ENCODE data around the gene AUNIP. TPM values are rescaled to one million over a fixed set of nuclear protein-coding genes. Genes with fewer than 3 reads are reported as not detected.

The AUNIP gene
- total and polyA plus RNA-seq, 2 donors = 0.59 to 4.5 TPM

DNA sequence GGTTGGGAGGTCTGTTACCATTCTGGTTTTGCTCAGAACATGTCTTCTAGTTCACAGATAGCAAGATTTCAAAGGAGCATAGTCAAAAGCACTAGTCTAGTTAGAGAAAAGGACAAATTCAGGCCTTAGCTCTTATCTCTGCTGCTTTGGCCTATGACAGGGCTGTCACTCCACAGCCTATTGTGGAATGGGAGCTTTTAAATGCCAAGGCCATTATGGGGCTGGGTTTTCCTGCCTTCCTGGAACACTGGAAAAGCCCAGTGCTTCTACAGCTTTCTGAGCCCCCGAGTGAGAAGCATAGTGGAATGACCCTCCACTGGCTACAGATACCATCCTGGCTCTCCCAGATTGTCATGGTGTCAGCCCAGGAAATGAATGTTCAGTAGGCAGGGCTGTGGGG lies 30.2 kb downstream of the AUNIP start:
- DNase-seq (ENCODE audit: low read depth in 6 of 9, low spot score in 9 of 9) = no peak
- H3K36me3 ChIP-seq (ENCODE audit: control insufficient read depth in 2 of 2, insufficient read depth in 2 of 2, low read length in 1 of 2) = peaks cover 56 to 86% of the 10 kb centered on the region in 2 donors
- H3K4me3 ChIP-seq (ENCODE audit: low read length in 2 of 2) = no peak overlapping the region
- H3K4me1 ChIP-seq (ENCODE audit: control insufficient read depth in 2 of 2, insufficient read depth in 2 of 2, low read length in 2 of 2) = peaks cover 0 to 3% of the 10 kb centered on the region in 2 donors
- WGBS = 96% methylated on average over 1 of the region's 1 CpG
- no peaks in the 10 kb centered on the region for H3K27me3 ChIP-seq (ENCODE audit: control insufficient read depth in 2 of 2, insufficient read depth in 1 of 2, low read length in 1 of 2)
- H3K9me3 ChIP-seq (ENCODE audit: control insufficient read depth in 2 of 2, insufficient read depth in 1 of 2, low read length in 1 of 2) = no peaks in the 10 kb centered on the region
- no peak overlapping the region for H3K27ac ChIP-seq (ENCODE audit: low read depth in 1 of 2, low read length in 1 of 2)

DNA sequence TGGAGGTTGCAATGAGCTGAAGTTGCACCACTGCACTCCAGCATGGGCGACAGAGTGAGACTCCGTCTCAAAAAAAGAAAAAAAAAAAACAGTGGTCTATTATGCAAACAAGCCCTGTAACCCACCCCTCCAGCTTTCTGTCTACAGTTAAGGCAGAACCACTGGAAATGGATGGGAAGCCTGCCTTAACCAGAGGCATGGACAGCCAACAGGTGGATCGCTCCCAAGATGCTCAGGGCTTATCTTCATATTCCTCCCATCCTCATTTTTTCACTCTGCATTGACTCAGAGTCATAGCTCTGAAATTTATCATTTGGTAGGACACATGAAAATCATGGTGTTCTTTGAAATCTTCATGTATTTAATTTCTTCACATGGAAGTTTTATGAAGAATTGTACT lies 30.8 kb downstream of the AUNIP start:
- H3K27ac ChIP-seq (ENCODE audit: low read depth in 1 of 2, low read length in 1 of 2) = no peak overlapping the region
- H3K9me3 ChIP-seq (ENCODE audit: control insufficient read depth in 2 of 2, insufficient read depth in 1 of 2, low read length in 1 of 2) = no peaks in the 10 kb centered on the region
- H3K4me1 ChIP-seq (ENCODE audit: control insufficient read depth in 2 of 2, insufficient read depth in 2 of 2, low read length in 2 of 2) = peaks cover 0 to 3% of the 10 kb centered on the region in 2 donors
- H3K36me3 ChIP-seq (ENCODE audit: control insufficient read depth in 2 of 2, insufficient read depth in 2 of 2, low read length in 1 of 2) = peaks cover 56 to 84% of the 10 kb centered on the region in 2 donors
- DNase-seq (ENCODE audit: low read depth in 6 of 9, low spot score in 9 of 9) = no peak
- no peak overlapping the region for H3K4me3 ChIP-seq (ENCODE audit: low read length in 2 of 2)
- no peaks in the 10 kb centered on the region for H3K27me3 ChIP-seq (ENCODE audit: control insufficient read depth in 2 of 2, insufficient read depth in 1 of 2, low read length in 1 of 2)
- 65% methylated on average over 3 of the region's 3 CpGs for WGBS

- peaks cover 40 to 69% of the 10 kb centered on the region in 2 donors for H3K36me3 ChIP-seq (ENCODE audit: control insufficient read depth in 2 of 2, insufficient read depth in 2 of 2, low read length in 1 of 2)
- H3K27ac ChIP-seq (ENCODE audit: low read depth in 1 of 2, low read length in 1 of 2) = no peak overlapping the region
- WGBS = 98% methylated on average over 10 of the region's 10 CpGs
- peaks cover under 1 to 4% of the 10 kb centered on the region in 2 donors for H3K4me1 ChIP-seq (ENCODE audit: control insufficient read depth in 2 of 2, insufficient read depth in 2 of 2, low read length in 2 of 2)
- no peaks in the 10 kb centered on the region for H3K27me3 ChIP-seq (ENCODE audit: control insufficient read depth in 2 of 2, insufficient read depth in 1 of 2, low read length in 1 of 2)
- no peak overlapping the region for H3K4me3 ChIP-seq (ENCODE audit: low read length in 2 of 2)
- no peak for DNase-seq (ENCODE audit: low read depth in 6 of 9, low spot score in 9 of 9)
- H3K9me3 ChIP-seq (ENCODE audit: control insufficient read depth in 2 of 2, insufficient read depth in 1 of 2, low read length in 1 of 2) = no peaks in the 10 kb centered on the region
Measured at GRCh38 chr1:25826571-25826970, 32.7 kb downstream of the AUNIP start.

DNA sequence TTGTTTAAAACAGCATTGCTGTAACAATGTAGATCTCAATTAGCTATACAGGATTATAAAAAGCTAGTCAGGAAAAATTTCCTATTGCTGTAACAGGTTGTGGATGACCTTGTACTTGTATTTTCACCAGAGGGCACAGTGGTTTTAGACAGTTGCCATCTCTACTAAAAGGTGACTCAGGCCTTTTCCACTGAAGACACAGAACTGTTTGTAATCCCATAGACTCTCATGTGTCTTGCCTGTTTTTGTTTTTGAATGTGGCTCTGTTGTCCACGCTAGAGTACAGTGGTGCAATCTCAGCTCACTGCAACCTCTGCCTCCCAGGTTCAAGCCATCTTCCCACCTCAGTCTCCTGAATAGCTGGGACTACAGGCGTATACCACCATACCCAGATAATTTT lies 33.7 kb downstream of the AUNIP start:
- Histone ChIP-seq H3K27me3 (ENCODE audit: control insufficient read depth in 2 of 2, insufficient read depth in 1 of 2, low read length in 1 of 2) (no peaks in the 10 kb centered on the region), H3K27ac (ENCODE audit: low read depth in 1 of 2, low read length in 1 of 2) (no peak overlapping the region), H3K36me3 (ENCODE audit: control insufficient read depth in 2 of 2, insufficient read depth in 2 of 2, low read length in 1 of 2) (peaks cover 36 to 59% of the 10 kb centered on the region in 2 donors), H3K4me1 (ENCODE audit: control insufficient read depth in 2 of 2, insufficient read depth in 2 of 2, low read length in 2 of 2) (peaks cover 10 to 13% of the 10 kb centered on the region in 2 donors), H3K9me3 (ENCODE audit: control insufficient read depth in 2 of 2, insufficient read depth in 1 of 2, low read length in 1 of 2) (no peaks in the 10 kb centered on the region), H3K4me3 (ENCODE audit: low read length in 2 of 2) (no peak overlapping the region)
- WGBS = 99% methylated on average over 2 of the region's 2 CpGs
- DNase-seq (ENCODE audit: low read depth in 6 of 9, low spot score in 9 of 9) = no peak

GRCh38 chr1:25821630-25822091 lies 37.6 kb downstream of the AUNIP start:
- Histone ChIP-seq H3K9me3 (ENCODE audit: control insufficient read depth in 2 of 2, insufficient read depth in 1 of 2, low read length in 1 of 2) (peaks cover 0 to 2% of the 10 kb centered on the region in 2 donors), H3K27ac (ENCODE audit: low read depth in 1 of 2, low read length in 1 of 2) (no peak overlapping the region), H3K4me3 (ENCODE audit: low read length in 2 of 2) (no peak overlapping the region), H3K4me1 (ENCODE audit: control insufficient read depth in 2 of 2, insufficient read depth in 2 of 2, low read length in 2 of 2) (peaks cover 10 to 29% of the 10 kb centered on the region in 2 donors), H3K36me3 (ENCODE audit: control insufficient read depth in 2 of 2, insufficient read depth in 2 of 2, low read length in 1 of 2) (peaks cover 10 to 21% of the 10 kb centered on the region in 2 donors), H3K27me3 (ENCODE audit: control insufficient read depth in 2 of 2, insufficient read depth in 1 of 2, low read length in 1 of 2) (no peaks in the 10 kb centered on the region)
- WGBS = 97% methylated on average over 5 of the region's 5 CpGs
- DNase-seq (ENCODE audit: low read depth in 6 of 9, low spot score in 9 of 9) = no peak

DNA sequence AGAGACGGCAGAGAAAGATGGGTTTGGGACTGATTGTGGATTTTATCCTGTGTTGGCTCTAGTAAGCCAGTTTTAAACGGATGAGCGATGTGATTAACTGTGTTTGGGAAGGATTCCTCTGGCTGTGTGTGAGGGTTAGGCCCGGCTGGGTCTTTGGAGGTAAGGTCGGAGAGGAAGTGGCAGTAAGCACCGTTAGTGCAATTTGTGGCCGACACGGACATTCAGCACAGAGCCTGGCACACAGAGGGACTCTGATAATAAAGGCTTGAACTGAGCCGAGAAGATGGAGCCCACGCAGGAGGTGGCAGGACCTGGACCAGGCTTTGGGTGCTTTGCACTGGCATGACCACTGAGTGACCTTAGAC lies 38.2 kb downstream of the AUNIP start:
- H3K36me3 ChIP-seq (ENCODE audit: control insufficient read depth in 2 of 2, insufficient read depth in 2 of 2, low read length in 1 of 2) = peaks cover 4 to 18% of the 10 kb centered on the region in 2 donors
- H3K9me3 ChIP-seq (ENCODE audit: control insufficient read depth in 2 of 2, insufficient read depth in 1 of 2, low read length in 1 of 2) = peaks cover 0 to 2% of the 10 kb centered on the region in 2 donors
- no peak for DNase-seq (ENCODE audit: low read depth in 6 of 9, low spot score in 9 of 9)
- no peaks in the 10 kb centered on the region for H3K27me3 ChIP-seq (ENCODE audit: control insufficient read depth in 2 of 2, insufficient read depth in 1 of 2, low read length in 1 of 2)
- H3K27ac ChIP-seq (ENCODE audit: low read depth in 1 of 2, low read length in 1 of 2) = peak overlapping the region; percentile 90 to 92
- H3K4me3 ChIP-seq (ENCODE audit: low read length in 2 of 2) = peak overlapping the region; percentile 89 to 97
- peaks cover 10 to 29% of the 10 kb centered on the region in 2 donors for H3K4me1 ChIP-seq (ENCODE audit: control insufficient read depth in 2 of 2, insufficient read depth in 2 of 2, low read length in 2 of 2)
- 36% methylated on average over 10 of the region's 10 CpGs for whole genome bisulfite sequencing

GRCh38 chr1:25820247-25821111 lies 38.8 kb downstream of the AUNIP start:
- peak in 8 of 9 donors; percentile 52 to 89 (median 64) for DNase-seq (ENCODE audit: low read depth in 6 of 9, low spot score in 9 of 9)
- peak overlapping the region; percentile 89 to 97 for H3K4me3 ChIP-seq (ENCODE audit: low read length in 2 of 2)
- H3K27ac ChIP-seq (ENCODE audit: low read depth in 1 of 2, low read length in 1 of 2) = peak overlapping the region; percentile 90 to 92
- H3K4me1 ChIP-seq (ENCODE audit: control insufficient read depth in 2 of 2, insufficient read depth in 2 of 2, low read length in 2 of 2) = peaks cover 10 to 29% of the 10 kb centered on the region in 2 donors
- 1% methylated on average over 67 of the region's 67 CpGs for WGBS
- H3K9me3 ChIP-seq (ENCODE audit: control insufficient read depth in 2 of 2, insufficient read depth in 1 of 2, low read length in 1 of 2) = peaks cover 0 to 2% of the 10 kb centered on the region in 2 donors
- peaks cover 8 to 16% of the 10 kb centered on the region in 2 donors for H3K36me3 ChIP-seq (ENCODE audit: control insufficient read depth in 2 of 2, insufficient read depth in 2 of 2, low read length in 1 of 2)
- H3K27me3 ChIP-seq (ENCODE audit: control insufficient read depth in 2 of 2, insufficient read depth in 1 of 2, low read length in 1 of 2) = no peaks in the 10 kb centered on the region

- peak within 1 kb of the TSS; percentile 90 to 92 for H3K27ac ChIP-seq (ENCODE audit: low read depth in 1 of 2, low read length in 1 of 2)
- 2% methylated on average over 64 of the region's 64 CpGs for WGBS
- peaks cover 10 to 29% of the 10 kb centered on the region in 2 donors for H3K4me1 ChIP-seq (ENCODE audit: control insufficient read depth in 2 of 2, insufficient read depth in 2 of 2, low read length in 2 of 2)
- DNase-seq (ENCODE audit: low read depth in 6 of 9, low spot score in 9 of 9) = peak; percentile 68 to 94 (median 84)
- H3K27me3 ChIP-seq (ENCODE audit: control insufficient read depth in 2 of 2, insufficient read depth in 1 of 2, low read length in 1 of 2) = no peaks in the 10 kb centered on the region
- peaks cover 0 to 2% of the 10 kb centered on the region in 2 donors for H3K9me3 ChIP-seq (ENCODE audit: control insufficient read depth in 2 of 2, insufficient read depth in 1 of 2, low read length in 1 of 2)
- H3K36me3 ChIP-seq (ENCODE audit: control insufficient read depth in 2 of 2, insufficient read depth in 2 of 2, low read length in 1 of 2) = peaks cover 8 to 13% of the 10 kb centered on the region in 2 donors
- H3K4me3 ChIP-seq (ENCODE audit: low read length in 2 of 2) = peak within 1 kb of the TSS; percentile 89 to 97
Measured at GRCh38 chr1:25819491-25820246, 39.6 kb downstream of the AUNIP start, which contains the start of gene MTFR1L. Gene MTFR1L, plus strand, starts transcription at chr1:25819954. Its CDS starts 3,151 bp downstream, at chr1:25823105.

Data from thymus (tissue), 11 donors.